D721Med (cell line): ENCODE measurements around the gene PLEKHD1.

ENCODE experiments used
- DNase-seq: peaks from one replicate; pipeline ENCODE4 v3.0.0; 2011; ENCODE audit warnings: low spot score; ENCODE audit not compliant: insufficient read length
- FAIRE-seq: peaks from 2 replicates; lab custom pipeline; 2011; peaks lifted over from hg19 to GRCh38; lab: Jason Lieb, UNC
- CTCF ChIP-seq: IDR thresholded peaks from 2 replicates; pipeline ENCODE4 v1.5.1; 2012; ENCODE audit warnings: mild to moderate bottlenecking, control low read depth; ENCODE audit not compliant: insufficient read depth; ENCODE audit errors: missing control alignments

Gene PLEKHD1

DNA sequence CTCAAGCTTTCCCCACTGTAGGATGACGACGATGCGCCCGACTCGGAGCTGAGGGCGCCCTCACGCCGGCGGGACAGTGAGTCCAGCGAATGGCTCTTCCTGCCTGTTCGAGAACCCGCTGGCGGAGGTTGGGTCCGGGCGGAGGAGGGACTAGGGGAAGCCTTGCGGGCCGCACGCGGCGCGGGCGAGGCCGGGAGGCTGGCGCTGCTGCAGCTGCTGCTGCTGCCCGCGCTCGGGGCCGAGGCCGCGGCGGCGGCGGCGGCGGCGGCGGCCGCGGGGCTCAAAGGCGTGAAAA lies 88.3 kb downstream of the PLEKHD1 start:
- no peak for TF ChIP-seq CTCF
- DNase-seq (no peak), FAIRE-seq (no peak)

DNA sequence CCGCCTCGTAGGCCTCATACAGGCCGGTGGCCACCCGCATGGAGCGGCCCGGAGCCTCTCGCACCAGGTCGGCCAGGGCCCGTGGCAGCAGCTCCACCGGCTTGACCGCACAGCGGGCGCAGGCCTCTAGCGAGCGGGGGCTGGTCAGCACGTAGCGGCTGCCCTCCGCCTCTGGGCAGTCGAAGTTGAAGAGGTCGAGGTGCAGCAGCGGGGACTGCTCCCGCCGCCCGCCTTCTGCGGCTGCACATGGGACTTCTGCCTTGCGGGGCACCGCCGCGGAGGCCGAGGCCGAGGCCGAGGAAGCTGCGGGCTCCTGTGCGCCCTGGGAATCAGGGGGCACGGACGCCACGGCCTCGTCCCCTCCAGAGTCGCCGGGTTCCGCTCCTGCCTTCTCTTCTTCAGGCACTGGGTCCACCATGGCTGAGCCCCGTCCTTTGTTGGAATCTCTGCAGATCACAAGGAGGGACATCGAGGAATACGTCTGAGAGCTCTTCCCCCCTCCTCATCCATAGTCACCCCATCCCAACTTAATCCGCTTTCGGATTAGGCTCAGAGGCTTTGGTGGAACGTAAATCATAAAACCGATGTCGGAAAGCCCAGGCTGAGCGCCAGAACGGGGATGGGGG lies 88.8 kb downstream of the PLEKHD1 start:
- TF ChIP-seq CTCF = no peak
- FAIRE-seq = no peak
- peak; percentile 69 for DNase-seq

- no peak for TF ChIP-seq CTCF
- DNase-seq (peak; percentile 76), FAIRE-seq (peak; percentile 35)
Measured at GRCh38 chr14:69573831-69574262, 89.3 kb downstream of the PLEKHD1 start.

GRCh38 chr14:69574263-69574953 lies 89.9 kb downstream of the PLEKHD1 start, which contains the start of gene CCDC177:
Gene CCDC177, minus strand, starts transcription at chr14:69574871. Its CDS starts 1,249 bp downstream, at chr14:69573622.
- FAIRE-seq (no peak), DNase-seq (peak; percentile 56)
- TF ChIP-seq CTCF = peak; percentile 81

DNA sequence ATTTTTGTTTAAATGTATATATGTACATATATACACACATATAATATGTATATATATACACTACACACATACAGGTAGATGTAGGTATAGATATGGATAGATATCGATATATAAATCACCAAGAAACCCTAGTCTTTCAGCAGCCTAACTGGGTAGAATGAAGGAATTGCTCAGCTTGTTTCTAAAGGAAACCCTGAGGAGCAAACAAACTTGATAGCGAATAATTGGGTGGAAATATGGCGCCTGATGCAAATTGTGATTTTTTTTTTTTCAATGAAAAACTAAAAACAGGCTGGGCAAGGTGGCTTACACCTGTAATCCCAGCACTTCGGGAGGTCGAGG lies 90.4 kb downstream of the PLEKHD1 start:
- no peak for FAIRE-seq
- no peak for DNase-seq
- no peak for TF ChIP-seq CTCF

DNA sequence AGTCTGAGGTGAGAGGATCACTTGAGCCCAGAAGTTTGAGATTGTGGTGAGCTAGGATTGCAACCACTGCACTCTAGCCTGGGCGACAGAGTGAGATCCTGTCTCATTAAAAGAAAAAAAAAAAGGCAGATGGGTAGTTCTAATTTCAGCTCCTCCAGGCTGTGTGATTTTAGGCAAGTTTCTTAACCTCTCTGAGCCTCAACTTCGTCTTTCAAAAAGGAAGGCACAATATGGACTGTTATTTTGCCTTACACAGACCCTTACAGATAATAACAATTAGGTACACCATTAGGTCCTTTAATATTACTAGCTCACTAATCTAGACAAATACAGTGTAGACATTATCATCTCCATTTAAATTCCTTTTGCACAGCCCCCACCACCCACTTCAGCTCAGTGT lies 94.9 kb downstream of the PLEKHD1 start:
- TF ChIP-seq CTCF = no peak
- FAIRE-seq = no peak

DNA sequence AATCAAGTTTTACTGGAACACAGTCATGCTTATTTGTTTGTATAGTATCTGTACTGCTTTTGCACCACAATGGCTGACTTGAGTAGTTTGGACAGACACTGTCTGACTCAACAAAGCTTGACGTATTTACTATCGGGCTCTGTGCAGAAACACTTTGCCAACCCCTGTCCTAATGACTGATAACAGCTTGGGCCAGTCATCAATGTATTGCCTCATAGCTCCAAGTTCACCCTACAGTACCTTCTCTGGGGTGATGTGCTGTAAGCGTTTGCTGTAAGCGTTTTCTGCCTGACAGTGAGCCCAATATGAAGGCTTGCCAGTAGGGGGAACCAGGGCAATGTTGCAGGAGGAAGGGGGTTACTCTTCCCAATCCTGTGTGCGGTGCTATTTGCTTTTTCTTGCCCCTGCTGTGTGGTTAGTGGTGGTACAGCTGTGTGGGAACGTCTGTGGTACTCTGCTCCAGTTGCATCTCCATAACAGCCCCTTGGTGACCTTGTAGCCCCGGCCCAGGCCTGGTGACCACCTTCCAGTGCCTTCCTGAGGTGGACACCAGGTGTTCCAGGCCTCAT lies 95.6 kb downstream of the PLEKHD1 start:
- FAIRE-seq (no peak), DNase-seq (no peak)
- peak; percentile 60 for TF ChIP-seq CTCF

More for the DNA sequence above, 94.9 kb downstream of the PLEKHD1 start:
- DNase-seq = no peak
